Stimulated activated CD8-positive, alpha-beta memory T cell treated with anti-CD3 and anti-CD28 coated beads, Interleukin-7, amount 100 ng/mL, for 1 hour (primary cell): Measurements from ENCODE around the gene RPE.
A peak's percentile ranks its signal among the peaks of the same experiment; 100 is the strongest.

Experiments
- DNase-seq, 2 donors: peaks; one replicate each; pipeline ENCODE4 v3.0.0-alpha.2; 2020; ENCODE audit warnings: low read depth in 2 of 2

Gene RPE

GRCh38 chr2:210002158-210003157, at the start of gene RPE:
Gene RPE, plus strand, starts transcription at chr2:210002638. Its CDS starts 24 bp downstream, at chr2:210002662.
- DNase-seq = peak; percentile 95 to 96

- no peak for DNase-seq
Measured at GRCh38 chr2:209956271-209956670, 46.2 kb upstream of the RPE start.

GRCh38 chr2:209958016-209958415, 44.4 kb upstream of the RPE start:
- no peak for DNase-seq

GRCh38 chr2:209960045-209960444, 42.4 kb upstream of the RPE start:
- no peak for DNase-seq

DNA sequence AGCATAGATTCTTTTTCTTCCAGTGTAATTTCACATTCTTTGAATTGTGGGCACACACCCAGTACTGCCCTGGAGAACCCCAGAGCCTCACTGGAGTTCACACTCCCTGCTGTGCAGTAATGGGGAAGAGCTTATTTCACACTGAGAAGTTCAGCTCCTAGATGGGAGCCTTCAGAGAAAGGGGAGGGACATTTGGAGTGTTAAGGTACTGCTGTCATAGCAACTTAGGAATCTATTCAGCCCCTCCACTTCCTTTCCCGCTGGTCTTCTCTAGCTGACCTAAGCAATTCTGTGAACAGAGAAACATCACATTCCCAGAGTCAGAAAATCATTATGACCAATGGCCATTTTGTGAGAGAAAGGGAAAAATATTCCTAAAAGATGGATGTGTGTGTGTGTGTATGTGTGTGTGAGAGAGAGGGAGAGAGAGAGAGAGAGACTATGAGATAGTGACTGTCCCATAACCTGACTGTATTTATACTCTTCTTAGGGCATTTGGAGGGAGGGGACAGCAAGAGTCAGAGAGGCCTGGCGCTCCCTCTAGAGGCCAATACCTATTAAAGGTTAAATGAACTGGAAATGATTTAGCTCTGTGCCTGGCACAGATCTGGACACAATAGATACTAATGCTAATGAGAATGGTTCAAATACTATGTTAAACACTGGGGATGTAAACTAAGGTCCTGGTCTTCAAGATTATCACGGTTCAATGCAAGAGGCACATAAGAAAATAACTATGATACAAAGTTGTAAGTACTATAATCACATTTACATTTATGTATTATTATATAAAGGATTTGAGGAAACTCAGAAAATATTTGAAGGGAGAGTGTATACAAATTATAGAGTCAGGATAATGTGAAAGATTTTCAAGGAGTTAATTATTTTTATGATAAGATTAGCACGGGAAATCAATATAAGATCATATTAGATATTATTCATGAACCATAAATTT, 41.5 kb upstream of the RPE start:
- peak in 1 of 2 donors; percentile 9 for DNase-seq

GRCh38 chr2:209965723-209966122, 36.7 kb upstream of the RPE start:
- no peak for DNase-seq

DNA sequence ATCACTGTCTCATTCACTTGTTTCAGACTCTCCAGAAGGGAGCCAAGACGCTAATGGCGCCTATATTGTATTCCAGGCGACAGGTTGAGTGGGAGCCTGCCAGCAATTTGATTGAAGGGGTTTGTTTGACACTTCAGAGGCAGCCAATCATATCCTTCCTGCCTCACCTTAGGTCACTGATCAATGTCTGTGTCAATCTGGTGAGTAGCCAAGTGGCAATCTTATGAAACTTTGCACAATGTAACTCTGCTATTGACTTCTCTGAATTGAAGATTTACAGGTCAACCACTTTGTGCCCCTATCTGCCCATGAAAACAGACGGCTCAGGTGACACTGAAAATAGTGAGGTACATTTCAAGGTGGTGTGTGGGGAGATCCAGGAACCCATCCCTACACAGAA, 32.7 kb upstream of the RPE start:
- no peak for DNase-seq

DNA sequence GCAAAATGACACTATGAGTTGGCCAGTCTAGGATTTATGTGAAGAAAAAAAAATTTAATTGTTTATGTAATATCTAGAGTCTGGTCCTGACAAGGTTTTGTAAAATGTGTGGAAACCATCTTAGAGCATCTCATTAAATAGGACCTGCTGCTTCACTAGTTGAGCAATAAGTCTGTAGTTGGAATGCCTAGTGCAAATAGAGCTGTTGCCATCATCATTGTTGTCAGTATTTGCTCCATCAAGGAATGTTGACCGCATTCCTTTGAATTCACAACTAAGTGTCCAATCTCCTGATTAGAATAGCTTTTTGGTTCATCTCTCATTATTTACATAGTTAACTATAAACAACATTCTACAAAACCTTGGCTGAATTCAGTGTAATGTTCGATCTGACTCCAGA, 32.2 kb upstream of the RPE start:
- DNase-seq = no peak

DNA sequence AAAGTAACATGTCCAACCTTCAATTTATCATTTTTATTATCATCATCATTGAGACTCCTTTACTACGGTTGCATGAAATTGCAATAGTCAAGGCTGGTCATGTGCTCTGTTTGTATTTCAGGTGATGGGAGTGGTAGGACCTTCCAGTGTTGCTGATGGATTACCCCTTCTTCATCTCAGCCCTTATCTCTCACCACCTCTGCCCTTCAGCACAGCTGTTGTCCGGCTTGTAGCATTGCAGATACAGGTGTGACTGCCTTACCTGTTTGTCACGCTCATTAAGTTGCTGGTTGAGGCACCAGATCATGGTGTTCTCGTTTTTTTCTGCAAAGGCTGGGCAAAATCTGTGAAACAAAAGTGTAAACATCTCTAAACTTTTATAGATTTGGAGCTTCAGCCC, 31.7 kb upstream of the RPE start:
- DNase-seq = no peak

DNA sequence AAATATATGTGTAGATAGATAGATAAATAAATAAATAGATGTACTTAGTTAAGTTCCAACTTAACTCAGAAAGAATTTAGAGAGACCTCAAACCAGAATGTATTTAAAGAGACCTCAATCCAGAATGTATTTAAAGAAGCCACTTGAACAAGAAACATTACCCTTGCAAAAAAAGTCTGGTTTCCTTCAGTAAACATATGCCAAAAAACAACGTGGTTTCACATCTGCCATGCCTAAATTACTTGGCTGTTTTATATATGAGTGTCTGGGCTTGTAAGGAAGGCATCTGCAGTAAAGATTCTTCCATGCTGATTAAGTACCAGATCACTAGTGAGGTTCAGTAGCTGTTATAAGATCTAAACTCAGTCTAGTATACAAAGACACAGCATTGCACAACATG, 29.1 kb upstream of the RPE start:
- DNase-seq = no peak

- DNase-seq = no peak
Measured at GRCh38 chr2:209974576-209974975, 27.9 kb upstream of the RPE start.

DNA sequence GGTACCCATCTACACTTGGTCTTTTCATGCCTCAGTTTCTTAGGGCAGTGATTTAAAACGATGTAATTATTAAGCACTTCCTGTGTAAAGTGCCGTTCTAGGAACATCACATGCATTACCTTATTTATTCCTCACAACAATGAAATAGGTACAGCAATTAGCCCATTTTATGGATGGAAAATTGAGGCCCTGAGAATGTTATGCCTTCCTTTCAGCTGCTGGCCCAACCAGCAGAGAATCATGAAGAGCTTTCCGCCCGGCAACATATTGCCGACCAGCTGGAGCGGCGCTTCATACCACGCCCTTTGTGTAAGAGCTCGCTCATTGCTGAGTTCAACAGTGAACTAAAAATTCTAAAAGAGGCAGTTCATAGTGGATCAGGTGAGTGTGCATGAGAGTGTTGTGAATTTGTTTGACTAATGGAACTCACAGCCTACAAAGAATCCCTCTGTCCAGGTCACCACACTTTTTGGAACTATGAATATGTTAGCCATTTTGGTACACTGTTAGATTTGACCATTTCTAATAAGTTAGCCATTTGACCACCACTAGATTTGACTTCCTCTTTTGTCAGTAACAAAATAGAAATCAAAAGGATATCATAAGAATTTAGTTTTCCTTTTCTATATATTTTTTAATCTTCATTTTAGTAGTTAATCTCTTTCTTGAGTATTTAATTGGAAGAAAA, 25.6 kb upstream of the RPE start:
- no peak for DNase-seq

DNA sequence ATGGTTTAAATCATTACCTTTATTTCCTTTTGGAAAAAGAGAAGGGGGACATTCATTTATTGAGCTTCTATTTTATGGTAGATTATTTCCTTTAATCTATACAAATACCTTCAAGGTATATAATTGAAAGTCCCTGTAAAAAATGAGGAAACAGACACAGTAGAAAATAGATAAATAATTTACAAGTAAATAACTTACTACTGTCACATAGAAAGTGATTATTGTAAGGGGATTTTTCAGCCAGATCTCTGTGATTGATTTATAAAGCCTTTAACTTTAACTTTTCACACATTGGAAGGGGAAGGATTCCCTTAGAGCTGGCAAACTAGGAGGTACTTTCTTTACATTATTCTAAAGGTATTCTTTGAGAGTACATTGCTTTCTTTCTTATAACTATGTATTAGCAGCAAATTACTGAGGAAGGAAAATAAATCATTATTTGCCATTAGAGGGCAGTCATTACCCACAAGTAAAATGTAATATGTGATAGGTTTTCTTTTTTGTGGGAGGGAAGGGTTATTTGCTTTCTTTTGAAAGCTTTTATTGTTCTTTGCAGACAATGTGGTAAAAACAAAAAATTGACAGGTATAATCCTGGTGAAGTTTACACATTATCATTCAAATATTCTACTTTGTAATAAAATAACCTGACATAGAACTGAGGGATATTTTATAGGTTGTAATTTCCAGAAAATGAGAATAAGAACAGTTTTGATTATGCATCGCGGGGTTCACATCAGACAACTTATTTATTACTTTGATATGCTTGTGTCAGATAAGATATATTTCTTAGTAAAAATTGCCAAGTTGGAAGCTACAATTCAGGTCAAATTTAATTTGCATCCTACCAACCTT, 24.8 kb upstream of the RPE start:
- no peak for DNase-seq

GRCh38 chr2:209984291-209984690, 18.1 kb upstream of the RPE start:
- no peak for DNase-seq

GRCh38 chr2:209985874-209986273, 16.6 kb upstream of the RPE start:
- DNase-seq = no peak

GRCh38 chr2:209986415-209986814, 16.0 kb upstream of the RPE start:
- DNase-seq = no peak

DNA sequence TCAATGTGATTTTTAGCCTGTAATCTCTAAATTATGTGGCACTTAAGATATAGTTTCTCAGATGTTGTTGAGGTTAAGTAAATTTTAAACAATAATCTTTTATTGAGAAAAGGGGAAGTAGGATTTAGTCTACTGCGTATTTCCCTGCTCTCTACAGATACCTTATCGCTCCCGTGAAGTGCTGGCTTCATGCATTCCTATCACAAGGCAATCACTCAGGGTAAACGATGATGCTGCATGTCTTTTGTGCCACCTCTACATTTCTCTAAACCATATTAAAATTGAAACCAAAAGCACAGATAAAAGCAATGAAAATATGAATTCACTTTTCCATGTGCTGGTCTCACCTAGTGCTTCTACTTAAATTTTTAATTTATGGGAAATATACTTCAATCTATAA, 14.4 kb upstream of the RPE start:
- DNase-seq = no peak

DNA sequence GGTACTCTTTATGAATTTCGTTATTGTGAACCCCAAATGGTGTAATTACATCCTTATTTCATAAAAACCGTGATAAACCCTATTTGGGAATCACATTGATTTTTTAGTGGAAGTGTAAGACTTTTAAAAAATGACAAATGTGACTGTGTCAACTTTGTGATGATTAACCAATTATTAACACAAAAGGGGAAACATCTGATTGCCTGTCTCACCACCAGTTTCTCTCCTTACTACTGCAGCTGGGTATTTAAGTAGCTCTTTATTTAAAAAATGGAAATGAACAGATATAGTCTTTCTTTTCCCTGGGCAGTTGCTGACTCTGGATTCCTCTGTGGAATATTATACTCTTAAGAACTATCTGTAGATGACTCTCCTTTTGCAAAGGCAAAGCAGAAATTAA, 11.6 kb upstream of the RPE start:
- DNase-seq = no peak

DNA sequence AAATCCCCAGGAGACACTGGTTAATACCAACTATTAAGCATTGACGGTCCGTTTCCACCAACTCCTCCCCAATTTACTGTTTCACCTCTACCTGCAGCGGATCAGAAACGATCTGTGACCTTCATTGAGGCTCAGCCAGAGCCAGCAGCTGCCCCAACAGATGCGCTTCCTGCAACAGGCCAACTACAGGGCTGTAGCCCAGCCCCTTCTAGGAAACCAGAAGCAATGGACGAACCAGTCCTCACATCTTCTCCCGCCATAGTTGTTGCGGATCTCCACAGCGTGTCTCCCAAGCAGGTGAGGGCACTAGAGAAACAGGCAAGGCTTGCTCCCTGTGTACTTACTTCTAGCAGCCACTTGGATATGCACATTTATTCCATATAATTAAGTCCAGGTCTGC, 8.5 kb upstream of the RPE start:
- DNase-seq = no peak

GRCh38 chr2:209998596-209998995, 3.8 kb upstream of the RPE start:
- no peak for DNase-seq
